GM21447 (cell line): ENCODE measurements around the gene ENTHD1.
"Not testable (repeated sequence)": the region's sequence is repeated elsewhere in the genome, so short reads cannot be mapped to it uniquely, and the experiment has no call there.

Source experiments
- ATAC-seq: cut with Tn5 transposase; IDR thresholded peaks from one replicate; pipeline ENCODE4 v1.9.1; 2021; ENCODE audit not compliant: unreplicated experiment

ENTHD1 gene

DNA sequence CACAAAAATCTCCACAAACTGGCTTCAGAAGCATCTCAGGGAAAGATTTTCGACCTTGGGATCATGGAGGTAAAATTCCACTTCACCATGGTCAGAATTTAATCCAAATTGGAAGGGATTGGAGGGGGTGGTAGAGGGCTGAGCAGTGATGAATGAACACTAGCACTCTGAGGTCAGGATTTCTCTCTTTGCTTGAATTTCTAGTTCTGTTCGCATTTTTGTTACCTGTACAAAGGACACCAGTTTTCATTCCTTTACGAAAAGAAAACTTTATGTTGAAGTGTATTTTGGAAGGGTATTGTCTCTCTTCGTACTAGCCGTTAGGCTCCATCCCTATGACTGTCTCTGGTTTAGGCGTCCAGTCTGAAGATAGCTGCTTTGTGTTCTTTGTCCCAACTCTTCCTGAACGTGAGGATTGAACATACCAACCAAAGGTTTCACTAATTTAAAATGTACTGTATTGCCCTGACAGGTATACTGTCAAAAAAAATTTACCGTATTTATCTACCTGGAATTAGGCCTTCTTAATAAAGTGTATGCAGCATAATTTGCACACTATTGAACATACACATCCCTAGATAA lies 8.1 kb upstream of the ENTHD1 start:
- no peak for ATAC-seq

DNA sequence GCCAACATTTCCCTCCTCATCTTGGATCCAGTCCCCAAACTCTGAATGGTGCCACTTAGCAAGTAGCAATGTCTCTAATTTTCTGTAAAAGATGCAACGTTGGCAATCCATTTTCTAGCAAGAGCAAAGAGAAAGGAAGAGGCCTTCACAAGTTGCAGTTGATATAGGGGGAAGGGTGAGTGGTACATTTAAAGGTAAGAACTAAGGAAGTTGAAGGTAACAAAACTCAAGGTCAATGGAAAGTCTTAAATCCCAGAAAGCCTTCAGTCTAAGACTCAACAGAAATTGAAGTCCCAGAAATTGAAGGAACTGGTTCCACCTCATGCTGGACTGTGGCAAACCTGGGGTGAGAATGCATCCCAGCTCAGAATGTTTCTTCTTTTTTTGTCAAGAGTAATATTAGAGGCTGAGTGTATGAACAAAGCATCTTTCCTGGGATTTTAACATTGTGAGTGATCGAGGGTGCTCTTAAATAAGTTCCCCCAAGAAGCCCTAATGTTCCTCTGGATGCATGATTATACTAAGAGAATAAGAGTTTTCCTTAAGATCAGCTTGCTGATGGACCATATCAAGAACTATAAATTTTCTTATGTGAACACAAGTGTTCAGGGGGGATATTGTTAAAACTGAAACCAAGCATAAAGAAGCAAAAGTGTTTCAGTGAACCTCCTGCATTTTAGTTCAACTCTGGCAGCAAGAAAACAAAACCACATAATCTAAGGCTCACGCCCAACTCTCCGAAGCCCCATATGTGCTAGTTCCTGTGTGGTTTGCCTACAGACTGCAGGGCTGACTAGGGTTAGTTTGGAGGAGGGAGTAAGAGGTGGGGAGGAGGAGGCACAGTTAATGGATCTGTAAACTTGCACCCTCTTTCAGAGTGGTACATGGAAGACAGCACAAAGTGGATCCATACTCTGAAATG lies 7.0 kb upstream of the ENTHD1 start, which contains the start of gene GRAP2:
GRAP2 (plus strand) TSS at position 779 of the 922 bp plus-strand sequence. CDS start 46,023 bp downstream, outside the sequence.
- ATAC-seq = peak; percentile 73

DNA sequence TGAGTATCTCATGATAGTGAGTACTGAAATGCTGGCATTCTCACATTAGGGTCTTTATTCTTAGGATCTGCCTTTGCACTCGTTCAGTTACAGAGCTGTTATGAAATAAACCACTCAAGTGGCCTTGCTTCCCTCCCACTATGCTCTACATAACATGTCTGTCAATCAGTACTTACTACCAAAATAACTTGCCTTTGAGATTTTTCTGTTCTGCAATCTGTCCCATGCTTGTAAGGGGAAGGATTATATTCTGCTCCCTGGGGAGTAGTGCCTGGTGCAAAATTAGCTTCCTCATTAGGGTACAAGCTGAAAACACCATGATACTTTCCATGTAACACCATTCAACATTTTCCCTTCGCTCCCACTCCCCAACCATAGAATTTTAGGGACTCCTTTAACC lies 5.4 kb upstream of the ENTHD1 start:
- peak; percentile 76 for ATAC-seq

DNA sequence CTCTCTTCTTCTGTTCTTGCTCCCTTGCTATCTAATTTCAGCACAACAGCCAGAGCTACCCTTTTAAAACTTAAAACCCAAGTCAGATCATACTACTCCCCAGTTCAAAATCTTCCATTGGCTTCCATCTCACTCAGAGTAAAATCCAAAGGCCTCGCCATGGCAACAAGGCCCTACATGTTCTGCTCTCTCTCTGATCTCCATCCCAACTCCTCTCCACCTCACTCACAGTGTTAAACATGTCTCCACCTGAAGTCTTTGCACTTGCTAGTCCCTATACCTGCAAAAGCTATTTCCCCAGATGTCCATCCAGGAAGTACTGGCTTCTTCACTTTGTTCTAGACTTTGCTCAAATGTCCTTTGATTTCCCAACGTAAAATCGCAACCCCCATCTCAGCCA lies 4.3 kb upstream of the ENTHD1 start:
- ATAC-seq = no peak

DNA sequence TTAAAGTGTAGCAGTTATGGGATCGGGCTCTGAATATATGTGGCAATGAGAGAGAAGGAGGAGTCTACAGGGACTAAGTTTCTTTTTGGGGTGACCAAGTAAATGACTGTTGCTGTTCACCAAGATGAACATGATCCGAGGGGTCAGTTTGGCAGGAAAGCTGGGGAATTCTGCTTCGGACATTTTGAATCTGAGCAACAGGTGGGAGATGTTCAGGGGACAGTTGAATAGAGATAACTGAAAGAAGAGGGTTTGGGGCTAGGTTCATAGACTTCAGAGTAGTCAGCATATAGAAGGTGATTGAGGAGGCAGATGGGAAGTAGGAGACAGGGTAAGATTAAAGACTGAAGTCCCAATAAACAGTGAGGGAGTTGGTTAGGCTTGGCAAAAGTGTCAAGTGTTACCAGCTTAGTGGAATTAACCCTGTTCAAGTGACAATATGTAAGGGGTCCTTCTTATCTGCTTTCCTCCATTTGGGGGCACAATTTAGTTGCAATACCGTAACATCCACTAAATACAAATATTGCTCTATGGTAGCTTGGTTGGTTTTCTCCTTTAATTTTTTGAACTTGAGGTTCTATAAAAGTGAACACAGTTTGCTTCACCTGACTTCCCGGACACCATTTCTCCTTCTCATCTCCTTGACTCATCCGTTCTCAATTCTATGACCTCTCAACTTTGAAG lies 2.9 kb upstream of the ENTHD1 start:
- no peak for ATAC-seq

DNA sequence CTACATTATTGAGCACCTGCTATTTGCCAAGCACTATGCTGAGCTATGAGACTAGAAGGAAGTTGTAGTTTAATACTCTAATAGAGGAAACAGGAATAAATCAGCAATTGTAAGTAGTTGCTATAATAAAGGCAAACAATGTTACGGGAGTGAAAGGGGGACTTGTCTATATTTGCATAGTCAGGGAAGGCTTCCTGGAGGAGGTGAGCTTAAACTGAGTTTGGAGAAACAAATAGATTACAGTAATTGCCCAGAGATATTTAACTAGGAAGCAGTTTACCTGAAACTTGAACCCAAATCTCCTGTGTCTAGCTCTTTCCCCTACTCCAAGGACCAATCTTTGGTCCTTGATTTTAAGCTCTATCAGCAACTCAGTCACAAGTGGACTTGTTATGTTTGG lies 2.1 kb upstream of the ENTHD1 start:
- ATAC-seq = no peak

DNA sequence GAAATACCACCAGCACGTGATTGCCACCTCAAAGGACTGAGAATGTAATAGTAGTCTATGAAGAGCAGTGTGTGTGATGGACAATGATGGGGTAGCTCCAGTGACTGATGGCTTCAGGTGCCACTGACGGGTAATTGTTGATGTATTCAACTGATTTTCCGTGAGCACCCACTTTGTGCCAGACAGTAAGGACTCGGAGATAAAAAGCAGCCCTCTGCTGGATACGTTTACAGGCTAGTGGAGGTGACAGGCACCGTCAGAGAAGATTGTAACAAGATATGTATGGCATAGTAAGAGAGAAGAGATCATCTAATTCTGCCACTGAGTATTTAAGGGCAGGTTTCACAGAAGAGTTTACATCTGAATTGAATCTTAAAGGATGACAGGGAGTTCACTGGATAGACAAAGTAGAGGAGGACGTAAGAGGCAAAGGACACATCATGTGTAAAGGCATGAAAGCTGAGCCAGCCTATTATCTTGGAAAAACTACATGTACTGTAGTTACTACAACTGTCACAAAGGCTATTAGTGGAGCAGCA lies 1.1 kb upstream of the ENTHD1 start:
- ATAC-seq = no peak

DNA sequence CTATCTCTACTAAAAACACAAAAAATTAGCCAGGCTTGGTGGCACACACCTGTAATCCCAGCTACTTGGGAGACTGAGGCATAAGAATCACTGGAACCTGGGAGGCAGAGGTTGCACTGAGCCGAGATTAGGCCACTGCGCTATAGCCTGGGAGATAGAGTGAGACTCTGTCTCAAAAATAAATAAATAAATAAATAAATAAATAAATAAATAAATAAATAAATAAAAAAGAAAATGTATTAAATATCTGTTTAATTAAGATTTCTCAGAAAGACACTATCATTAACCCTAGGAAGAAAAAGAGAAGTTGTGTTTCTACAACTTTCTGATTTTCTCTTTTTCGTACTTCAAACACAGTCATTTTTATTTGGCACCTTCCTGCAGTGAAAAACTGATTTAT lies 3.6 kb downstream of the ENTHD1 start:
- not testable (repeated sequence) for ATAC-seq

DNA sequence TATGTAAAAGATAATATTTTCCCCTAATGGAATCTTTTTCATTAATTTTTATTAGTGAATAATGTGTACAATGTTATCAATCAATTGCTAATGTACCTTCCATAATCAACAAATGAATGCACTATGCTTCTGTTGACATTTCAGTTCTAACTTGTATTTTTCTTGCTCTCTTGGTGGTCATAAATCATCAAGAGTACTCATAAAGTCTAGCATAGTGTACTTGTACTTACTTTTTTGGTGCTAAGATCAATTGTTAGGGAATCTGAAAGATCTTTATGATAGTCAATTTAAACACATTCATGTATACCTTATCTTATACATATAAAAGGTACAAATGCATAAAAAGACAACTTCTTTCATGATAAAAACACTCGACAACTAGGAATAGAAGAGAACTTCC lies 10.5 kb downstream of the ENTHD1 start:
- ATAC-seq = no peak

DNA sequence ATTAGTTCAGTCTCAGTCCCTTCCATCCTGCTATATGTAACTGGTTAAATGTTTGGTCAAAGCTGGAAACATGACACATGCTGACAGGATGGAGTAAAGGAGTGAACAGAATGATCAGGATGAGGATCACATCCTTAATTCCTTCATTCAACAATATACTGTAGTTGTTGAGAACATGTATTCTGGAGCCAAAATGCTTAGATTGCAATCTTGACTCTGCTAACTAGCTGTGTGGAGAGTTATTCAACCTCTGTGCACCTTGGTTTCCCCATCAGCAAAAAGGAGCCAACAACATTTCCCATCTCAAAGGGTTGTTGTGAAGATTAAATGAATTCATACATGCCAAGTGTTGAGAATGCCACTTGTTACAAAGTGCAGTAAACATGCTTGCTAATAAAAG lies 12.8 kb downstream of the ENTHD1 start:
- ATAC-seq = no peak

DNA sequence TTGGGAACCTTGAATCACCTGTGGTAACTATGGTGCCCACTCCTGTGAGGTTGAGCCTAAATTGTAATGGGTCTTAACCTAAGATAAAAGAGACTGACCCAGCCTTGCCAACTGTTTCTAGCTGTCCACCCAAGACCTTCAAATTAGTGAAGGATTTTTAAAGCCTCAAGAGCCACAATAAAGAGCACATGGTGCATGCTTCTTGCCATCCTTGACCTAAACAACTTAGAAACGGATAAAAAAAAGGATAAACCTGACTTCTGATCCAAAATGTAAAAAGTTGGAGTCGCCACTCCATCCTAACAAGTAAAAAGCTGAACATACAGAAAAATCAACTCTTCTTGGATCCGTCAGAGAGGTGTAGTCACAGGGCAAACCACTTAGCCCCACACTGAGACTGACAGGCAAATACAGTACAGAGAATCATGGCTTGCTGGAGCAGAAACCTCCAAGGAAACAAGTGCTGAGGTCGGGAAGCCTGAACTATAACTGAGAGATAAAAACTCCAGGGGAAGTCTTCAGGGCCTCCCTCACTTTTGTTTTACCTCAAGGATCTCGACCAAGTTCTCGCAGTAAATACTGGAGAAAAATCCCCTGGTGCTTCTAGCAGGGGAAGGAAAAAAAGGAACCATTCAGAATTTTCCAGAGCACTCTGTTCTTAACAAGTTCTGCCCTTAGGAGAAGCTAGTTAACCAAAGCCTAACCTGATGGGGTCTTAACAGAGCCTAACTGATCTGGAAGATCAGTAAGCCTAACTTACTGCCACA lies 16.3 kb downstream of the ENTHD1 start:
- no peak for ATAC-seq

DNA sequence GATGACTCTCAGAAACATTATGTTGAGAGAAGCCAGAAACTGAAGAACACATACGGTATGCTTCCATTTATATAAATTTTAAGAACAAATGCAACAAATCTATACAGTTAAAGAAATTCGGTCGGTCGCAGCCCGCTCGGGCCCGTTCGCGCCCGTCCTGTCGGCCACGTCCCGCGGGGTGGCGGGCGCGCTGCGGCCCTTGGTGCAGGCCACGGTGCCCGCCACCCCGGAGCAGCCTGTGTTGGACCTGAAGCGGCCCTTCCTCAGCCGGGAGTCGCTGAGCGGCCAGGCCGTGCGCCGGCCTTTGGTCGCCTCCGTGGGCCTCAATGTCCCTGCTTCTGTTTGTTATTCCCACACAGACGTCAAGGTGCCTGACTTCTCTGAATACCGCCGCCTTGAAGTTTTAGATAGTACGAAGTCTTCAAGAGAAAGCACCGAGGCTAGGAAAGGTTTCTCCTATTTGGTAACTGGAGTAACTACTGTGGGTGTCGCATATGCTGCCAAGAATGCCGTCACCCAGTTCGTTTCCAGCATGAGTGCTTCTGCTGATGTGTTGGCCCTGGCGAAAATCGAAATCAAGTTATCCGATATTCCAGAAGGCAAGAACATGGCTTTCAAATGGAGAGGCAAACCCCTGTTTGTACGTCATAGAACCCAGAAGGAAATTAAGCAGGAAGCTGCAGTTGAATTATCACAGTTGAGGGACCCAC lies 18.2 kb downstream of the ENTHD1 start:
- not testable (repeated sequence) for ATAC-seq

DNA sequence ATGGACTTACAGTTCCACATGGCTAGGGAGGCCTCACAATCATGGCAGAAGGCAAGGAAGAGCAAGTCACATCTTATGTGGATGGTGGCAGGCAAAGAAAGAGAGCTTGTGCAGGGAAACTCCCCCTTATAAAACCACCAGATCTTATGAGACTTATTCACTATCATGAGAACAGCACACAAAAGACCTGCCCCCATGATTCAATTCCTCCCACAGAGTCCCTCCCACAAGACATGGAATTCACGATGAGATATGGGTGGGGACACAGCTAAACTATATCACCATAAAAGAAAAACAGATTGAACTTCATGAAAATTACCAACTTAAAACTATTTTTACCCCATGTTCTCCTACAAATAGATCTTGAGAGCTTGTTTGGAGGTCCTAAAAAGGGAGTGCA lies 19.6 kb downstream of the ENTHD1 start:
- no peak for ATAC-seq

DNA sequence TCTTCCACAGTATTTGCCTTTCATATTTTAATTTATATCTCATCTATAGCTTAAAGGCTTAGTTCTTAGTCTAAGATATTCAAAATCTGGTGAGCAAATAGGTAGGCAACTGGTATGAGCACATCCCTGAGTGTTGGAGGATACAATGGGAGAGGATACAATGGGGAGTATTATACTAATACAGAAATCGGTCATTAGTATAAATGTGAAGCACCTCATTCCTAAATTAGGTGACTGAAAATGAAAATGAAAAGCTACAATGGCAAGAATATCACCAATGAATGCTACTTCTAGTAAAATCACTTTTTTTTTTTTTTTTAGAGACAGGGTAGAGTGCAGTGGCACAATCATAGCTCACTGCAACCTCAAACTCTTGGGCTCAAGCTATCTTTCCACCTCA lies 21.0 kb downstream of the ENTHD1 start:
- ATAC-seq = no peak

DNA sequence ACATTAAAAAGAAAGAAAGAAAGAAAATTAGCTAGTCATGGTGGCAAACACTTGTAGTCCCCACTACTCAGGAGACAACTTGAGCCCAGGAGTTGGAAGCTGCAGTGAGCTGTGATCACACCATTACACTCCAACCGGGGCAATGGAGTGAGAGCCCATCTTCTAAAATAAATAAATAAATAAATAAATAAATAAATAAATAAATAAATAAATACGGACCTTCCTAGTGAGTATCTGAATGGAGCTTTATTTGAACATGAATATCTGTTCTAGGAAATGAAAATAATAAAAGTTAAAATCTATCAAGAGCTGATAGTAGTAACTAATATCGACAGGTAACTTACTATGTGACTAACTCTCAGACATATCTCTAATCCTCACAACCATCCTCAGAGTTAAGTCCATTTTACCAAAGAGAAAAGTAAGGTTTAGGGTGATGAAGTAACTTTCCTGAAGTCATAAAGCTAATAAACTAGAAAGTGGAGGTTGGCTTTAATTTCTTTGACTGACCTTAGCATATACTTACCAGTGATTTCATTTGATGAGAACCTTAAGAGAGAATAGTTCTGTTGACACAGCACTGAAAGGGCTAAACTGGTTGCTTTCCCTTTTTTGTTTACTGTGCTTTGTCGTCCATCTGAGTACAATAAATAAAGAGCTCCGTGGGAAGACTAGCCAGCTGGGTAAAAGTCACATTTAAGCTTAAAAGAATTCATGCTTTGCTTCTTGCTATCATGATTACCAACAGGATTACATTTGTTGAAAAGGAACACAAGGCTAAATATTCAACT lies 22.4 kb downstream of the ENTHD1 start:
- ATAC-seq = no peak

DNA sequence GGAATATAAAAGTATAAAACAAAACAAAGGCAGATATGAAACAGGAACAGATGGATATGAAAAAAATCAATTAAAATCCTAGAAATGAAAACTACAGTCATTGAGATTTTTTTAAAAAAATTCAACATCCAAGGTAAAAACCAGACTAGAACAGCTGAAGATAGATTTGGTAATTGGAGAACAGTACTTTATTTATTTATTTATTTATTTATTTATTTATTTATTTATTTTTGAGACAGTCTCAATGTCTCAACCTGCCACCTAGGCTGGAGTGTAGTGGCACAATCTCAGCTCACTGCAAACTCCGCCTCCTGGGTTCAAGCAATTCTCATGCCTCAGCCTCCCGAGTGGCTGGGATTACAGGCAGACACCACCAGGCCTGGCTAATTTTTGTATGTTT lies 23.8 kb downstream of the ENTHD1 start:
- not testable (repeated sequence) for ATAC-seq

DNA sequence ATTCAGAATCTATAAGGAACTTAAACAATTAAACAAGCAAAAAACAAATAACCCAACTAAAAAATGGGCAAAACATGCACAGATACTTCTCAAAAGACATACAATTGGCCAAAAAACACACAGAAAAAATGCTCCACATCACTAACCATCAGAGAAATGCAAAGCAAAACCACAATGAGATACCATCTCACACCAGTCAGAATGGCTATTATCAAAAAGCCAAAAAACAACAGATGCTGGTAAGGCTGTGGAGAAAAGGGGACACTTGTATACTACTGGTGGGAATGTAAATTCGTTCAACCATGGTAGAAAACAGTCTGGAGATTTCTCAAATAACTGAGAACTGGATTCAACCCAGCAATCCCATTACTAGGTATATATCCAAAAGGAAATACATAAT lies 24.8 kb downstream of the ENTHD1 start:
- no peak for ATAC-seq

DNA sequence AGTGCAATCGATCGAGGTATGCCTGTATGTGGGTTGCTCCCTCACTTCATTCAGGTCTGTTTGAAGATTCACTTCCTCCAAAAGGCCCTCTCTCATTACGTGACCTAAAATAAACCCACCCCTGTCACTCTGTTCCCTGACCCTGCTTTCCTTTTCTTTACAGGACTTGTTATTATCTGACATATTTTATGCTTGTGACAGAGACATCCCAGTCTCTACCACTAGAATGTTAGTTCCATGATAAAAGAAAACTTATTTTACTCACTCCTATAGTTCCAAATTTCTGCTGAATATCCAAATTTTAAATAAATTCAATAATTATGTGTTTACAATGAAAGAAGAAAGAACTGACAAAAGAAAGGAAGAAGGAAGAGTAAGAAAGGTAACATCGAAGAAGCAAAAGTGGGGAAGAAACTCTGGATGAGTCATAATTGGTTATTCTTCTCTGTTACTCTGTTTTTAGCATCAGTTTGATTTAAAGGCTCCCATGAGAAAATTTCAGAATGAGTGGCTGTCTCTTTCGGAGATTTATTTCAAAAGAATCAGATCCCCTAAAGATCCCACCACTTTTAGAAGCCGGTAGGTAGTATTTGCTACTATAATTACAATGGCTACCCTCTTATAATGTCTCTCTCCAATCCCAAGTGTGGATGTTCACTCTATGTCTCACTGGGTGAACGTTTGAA lies 33.5 kb downstream of the ENTHD1 start:
- ATAC-seq = no peak

DNA sequence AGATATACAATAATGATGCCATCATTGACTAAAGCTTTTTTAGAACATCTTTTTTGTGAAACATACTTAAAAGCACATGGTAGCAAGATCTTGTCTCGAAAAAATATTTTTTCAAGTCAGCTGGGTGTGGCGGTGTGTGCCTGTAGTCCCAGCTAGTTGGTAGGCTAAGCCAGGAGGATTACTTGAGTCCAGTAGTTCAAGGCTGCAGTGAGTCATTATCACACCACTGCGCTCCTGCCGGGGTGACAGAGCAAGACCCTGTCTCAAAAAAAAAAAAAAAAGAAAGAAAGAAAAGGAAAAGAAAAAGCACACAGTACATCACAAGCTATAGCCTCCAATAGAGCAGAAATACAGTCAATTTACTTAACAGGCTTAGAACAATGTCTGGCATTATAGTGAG lies 37.0 kb downstream of the ENTHD1 start:
- ATAC-seq = no peak
